ENCODE results near the gene KNDC1. TPM values are rescaled to one million over a fixed set of nuclear protein-coding genes. Genes with fewer than 3 reads are reported as not detected.

The KNDC1 gene
- total RNA-seq, 1 experiment from 2014 or later, result 15.7 TPM

DNA sequence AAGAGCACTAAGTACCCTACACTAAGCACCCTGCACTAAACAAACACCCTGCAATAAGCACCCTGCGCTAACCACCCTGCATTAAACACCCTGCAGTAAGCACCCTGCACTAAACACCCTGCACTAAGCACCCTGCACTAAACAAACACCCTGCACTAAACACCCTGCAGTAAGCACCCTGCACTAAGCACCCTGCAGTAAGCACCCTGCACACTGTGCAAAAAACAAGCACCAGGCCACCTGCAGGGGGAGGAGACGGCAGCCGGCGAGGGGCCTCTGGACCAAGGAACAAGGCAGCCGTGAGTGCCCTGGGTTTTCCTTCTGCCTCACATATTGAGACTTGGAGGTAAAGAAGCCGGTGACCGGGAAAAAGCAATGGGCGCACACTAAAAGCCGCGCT lies 30.2 kb downstream of the KNDC1 start:
- Histone ChIP-seq H3K23ac (ENCODE audit: insufficient read length, low read depth, low read length) (no peak overlapping the region), H4K5ac (ENCODE audit: insufficient read length, low read depth, low read length) (no peak overlapping the region), H3K18ac (ENCODE audit: insufficient read length, low read depth, low read length) (no peak overlapping the region), H3K14ac (ENCODE audit: insufficient read depth, low read length) (no peak overlapping the region), H2AFZ (ENCODE audit: low read length) (no peak overlapping the region), H2BK12ac (ENCODE audit: insufficient read length, low read depth, low read length) (no peak overlapping the region), H3K4me1 (ENCODE audit: insufficient read depth, low read length) (no peaks in the 10 kb centered on the region), H4K20me1 (ENCODE audit: control insufficient read depth, insufficient read depth, insufficient read length) (no peaks in the 10 kb centered on the region), H3K23me2 (ENCODE audit: insufficient read length, low read depth, low read length, poor library complexity, severe bottlenecking) (no peaks in the 10 kb centered on the region), H4K91ac (ENCODE audit: insufficient read length, low read depth, low read length) (no peak overlapping the region), H3K79me2 (ENCODE audit: insufficient read depth, low read length) (no peaks in the 10 kb centered on the region), H4K8ac (replicated peaks; ENCODE audit: insufficient read length, low read depth, low read length) (no peak overlapping the region), H3K4me2 (ENCODE audit: insufficient read depth, insufficient read length, low read length) (no peak overlapping the region), H2BK5ac (ENCODE audit: insufficient read length, low read length) (no peak overlapping the region), H3T11ph (ENCODE audit: low read length) (no peak overlapping the region), H3K27ac (ENCODE audit: insufficient read length, low read depth, low read length) (no peak overlapping the region), H3K9ac (ENCODE audit: extremely low read depth, insufficient read length, low read length) (no peak overlapping the region), H2BK15ac (ENCODE audit: low read depth, low read length) (no peak overlapping the region), H3K4ac (ENCODE audit: low read depth, low read length) (no peak overlapping the region), H3K9me3 (ENCODE audit: control insufficient read depth, low read depth, low read length) (no peaks in the 10 kb centered on the region), H3K79me1 (ENCODE audit: insufficient read depth, low read depth, low read length, poor library complexity, severe bottlenecking) (no peaks in the 10 kb centered on the region), H2AK5ac (ENCODE audit: insufficient read length, low read length) (no peak overlapping the region), H2BK20ac (ENCODE audit: low read depth, low read length, poor library complexity, severe bottlenecking) (no peak overlapping the region), H3K56ac (ENCODE audit: insufficient read length, low read depth, low read length) (no peak overlapping the region), H3K27me3 (ENCODE audit: insufficient read depth, low read length) (no peaks in the 10 kb centered on the region), H2BK120ac (ENCODE audit: low read depth, low read length, poor library complexity, severe bottlenecking) (no peak overlapping the region)
- no peaks in the 10 kb centered on the region for H3K4me1 Mint-ChIP-seq
- TF ChIP-seq, protein P1, sequence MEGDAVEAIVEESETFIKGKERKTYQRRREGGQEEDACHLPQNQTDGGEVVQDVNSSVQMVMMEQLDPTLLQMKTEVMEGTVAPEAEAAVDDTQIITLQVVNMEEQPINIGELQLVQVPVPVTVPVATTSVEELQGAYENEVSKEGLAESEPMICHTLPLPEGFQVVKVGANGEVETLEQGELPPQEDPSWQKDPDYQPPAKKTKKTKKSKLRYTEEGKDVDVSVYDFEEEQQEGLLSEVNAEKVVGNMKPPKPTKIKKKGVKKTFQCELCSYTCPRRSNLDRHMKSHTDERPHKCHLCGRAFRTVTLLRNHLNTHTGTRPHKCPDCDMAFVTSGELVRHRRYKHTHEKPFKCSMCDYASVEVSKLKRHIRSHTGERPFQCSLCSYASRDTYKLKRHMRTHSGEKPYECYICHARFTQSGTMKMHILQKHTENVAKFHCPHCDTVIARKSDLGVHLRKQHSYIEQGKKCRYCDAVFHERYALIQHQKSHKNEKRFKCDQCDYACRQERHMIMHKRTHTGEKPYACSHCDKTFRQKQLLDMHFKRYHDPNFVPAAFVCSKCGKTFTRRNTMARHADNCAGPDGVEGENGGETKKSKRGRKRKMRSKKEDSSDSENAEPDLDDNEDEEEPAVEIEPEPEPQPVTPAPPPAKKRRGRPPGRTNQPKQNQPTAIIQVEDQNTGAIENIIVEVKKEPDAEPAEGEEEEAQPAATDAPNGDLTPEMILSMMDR (conservative IDR thresholded peaks at IDR 0.05), result no peak
- no peak overlapping the region for H3K27ac Mint-ChIP-seq
- H3K27me3 Mint-ChIP-seq (ENCODE audit: low read depth), result peaks cover 16% of the 10 kb centered on the region
- H3K4me3 Mint-ChIP-seq, result no peak overlapping the region
- no peak for DNase-seq
- WGBS (ENCODE audit: extremely low coverage, insufficient read length, low lambda C conversion rate), result no CpG with 5 or more reads among the region's 10 CpGs
- peaks cover 0 to 36% (median 24%) of the 10 kb centered on the region in 3 experiments for H3K36me3 Mint-ChIP-seq (ENCODE audit: insufficient read depth in 1 of 3, low read depth in 3 of 3)
- H3K9me3 Mint-ChIP-seq, result peaks cover 17 to 32% of the 10 kb centered on the region in 2 experiments

All from H9 (cell line).